ENCODE measurements around the gene ZNF217.

- TF ChIP-seq CTCF (IDR thresholded peaks at IDR 0.05; ENCODE audit: poor library complexity, severe bottlenecking) (no peak), POLR2AphosphoS5 (IDR thresholded peaks at IDR 0.05) (no peak), EP300 (conservative IDR thresholded peaks at IDR 0.05; ENCODE audit: poor library complexity, severe bottlenecking) (no peak), RAD21 (conservative IDR thresholded peaks at IDR 0.05) (no peak), EZH2 (IDR thresholded peaks at IDR 0.05; ENCODE audit: borderline replicate concordance, insufficient read depth, low read length, poor library complexity, severe bottlenecking) (no peak), TAF1 (IDR thresholded peaks at IDR 0.05; ENCODE audit: low read depth) (no peak)
Observed at GRCh38 chr20:53628076-53628475, 34.4 kb upstream of the ZNF217 start.
